HL-60/S4 treated with phorbol 12-myristate 13-acetate at 8.2 ng/mL for 4 days and 3 days (cell line): ENCODE measurements around the gene GJA9.

Source experiments
- in situ Hi-C: fragments of 300-500 bp; cut with MboI; formaldehyde crosslinking; loops from 2 replicates; pipeline ENCODE4 v1.15.0; 2022; ENCODE audit warnings: low sequenced_read_pairs

GJA9 gene

GRCh38 chr1:38833146-38833545 lies 48.2 kb downstream of the GJA9 start:
- in situ Hi-C loops = loop anchor here (25.0 kb wide), 1 partner anchor 821 kb away; the partner anchor contains the start of genes FHL3 and UTP11

DNA sequence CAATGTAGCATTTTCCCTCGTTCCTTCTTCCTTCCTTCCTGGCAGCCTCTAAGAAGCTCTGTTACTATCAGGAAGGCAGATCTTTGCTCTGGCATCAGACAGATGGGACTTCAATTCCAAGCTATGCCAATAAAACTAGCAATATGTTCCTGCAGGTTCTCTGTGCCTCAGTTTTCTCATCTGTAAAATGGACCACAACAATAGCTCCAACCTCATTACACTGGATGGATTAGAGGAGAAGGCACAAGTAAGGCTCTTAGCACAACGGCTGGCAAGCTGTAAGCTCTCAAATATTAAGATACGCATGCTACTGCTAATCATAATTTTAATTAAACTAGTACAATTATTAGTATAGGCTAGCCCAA lies 49.0 kb downstream of the GJA9 start:
- in situ Hi-C loops = loop anchor here (25.0 kb wide), 1 partner anchor 820 kb away; the partner anchor contains the start of genes FHL3 and UTP11

DNA sequence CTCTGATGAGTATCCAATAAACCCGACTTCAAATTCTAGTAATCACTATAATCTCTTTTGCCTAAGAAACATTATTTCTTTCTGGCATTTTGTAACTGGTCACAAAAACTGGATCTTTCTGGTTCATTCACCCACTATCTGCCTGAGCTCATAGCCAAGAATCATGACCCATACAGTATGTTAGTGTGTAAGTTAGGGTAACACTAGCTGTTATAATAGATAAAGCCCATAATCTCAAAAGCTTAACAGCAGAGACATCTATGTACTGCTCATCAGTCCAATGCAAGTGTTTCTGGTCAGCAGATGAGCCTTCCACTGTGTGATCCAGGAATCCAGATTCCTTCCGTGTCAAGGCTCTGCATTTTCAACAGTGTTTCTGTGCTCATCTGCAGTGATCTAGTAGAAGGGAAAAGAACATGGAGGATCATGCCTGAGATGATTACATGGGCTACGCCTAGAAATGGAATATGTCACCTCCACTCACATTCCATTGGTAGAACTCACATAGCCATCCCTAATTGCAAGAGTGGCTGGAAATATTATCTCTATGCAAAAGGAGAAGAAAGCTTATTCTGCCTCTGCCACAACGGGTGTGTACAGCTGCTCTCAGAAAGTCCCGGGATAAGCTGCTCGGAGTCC lies 49.5 kb downstream of the GJA9 start:
- in situ Hi-C loops = loop anchor here (25.0 kb wide), 1 partner anchor 820 kb away; the partner anchor contains the start of genes FHL3 and UTP11

DNA sequence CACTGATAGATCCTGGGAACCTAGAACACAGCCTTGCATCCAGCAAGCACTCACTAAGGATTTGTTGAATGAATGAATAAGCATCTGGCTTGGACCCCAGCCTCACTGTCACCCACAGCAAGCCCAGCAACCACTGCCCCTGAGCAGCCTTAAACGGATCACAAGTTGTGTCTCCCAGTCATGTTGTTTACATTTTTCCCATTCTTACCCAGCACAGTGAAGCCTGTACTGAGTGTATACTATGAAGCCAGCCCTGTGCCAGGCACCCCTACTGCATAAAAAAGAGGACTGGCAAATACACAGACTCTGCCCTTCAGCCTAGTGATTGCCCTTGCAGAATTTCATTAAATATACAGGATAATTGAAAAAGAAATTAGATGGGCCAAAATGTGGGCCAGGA lies 52.0 kb downstream of the GJA9 start:
- in situ Hi-C loops = loop anchor here (25.0 kb wide), 1 partner anchor 817 kb away; the partner anchor contains the start of genes FHL3 and UTP11

GRCh38 chr1:38827318-38827717 lies 54.1 kb downstream of the GJA9 start:
- in situ Hi-C loops = loop anchor here (25.0 kb wide), 1 partner anchor 815 kb away; the partner anchor contains the start of genes FHL3 and UTP11

DNA sequence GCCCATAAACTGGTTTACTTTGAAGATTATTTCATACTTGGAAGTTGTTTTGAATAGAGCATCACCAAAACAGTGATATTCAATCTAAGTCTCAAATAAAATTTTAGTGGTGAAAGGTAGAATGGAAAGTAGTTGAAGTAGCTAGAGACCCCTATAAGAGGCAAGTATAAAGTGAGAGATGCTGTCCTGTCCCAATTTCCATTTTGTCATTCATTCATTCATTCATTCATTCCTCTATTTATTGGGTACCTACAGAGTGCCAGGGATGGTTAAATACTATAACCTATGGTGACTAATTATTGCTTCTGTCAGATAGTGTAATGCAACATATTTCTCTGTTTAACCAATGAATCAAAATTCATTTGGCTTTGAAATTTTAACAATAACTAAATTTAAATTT lies 54.5 kb downstream of the GJA9 start:
- in situ Hi-C loops = loop anchor here (25.0 kb wide), 1 partner anchor 815 kb away; the partner anchor contains the start of genes FHL3 and UTP11

GRCh38 chr1:38826262-38826661 lies 55.1 kb downstream of the GJA9 start:
- in situ Hi-C loops = loop anchor here (25.0 kb wide), 1 partner anchor 814 kb away; the partner anchor contains the start of genes FHL3 and UTP11
